Anterior cingulate cortex (tissue), 58 donors: ENCODE results near the gene AFAP1L1.
A peak's percentile ranks its signal among the peaks of the same experiment; 100 is the strongest.

Experiments used
- DNase-seq, 58 donors: peaks; one replicate each; lab custom pipeline; 2025; lab: John Stamatoyannopoulos, UW

AFAP1L1 gene

DNA sequence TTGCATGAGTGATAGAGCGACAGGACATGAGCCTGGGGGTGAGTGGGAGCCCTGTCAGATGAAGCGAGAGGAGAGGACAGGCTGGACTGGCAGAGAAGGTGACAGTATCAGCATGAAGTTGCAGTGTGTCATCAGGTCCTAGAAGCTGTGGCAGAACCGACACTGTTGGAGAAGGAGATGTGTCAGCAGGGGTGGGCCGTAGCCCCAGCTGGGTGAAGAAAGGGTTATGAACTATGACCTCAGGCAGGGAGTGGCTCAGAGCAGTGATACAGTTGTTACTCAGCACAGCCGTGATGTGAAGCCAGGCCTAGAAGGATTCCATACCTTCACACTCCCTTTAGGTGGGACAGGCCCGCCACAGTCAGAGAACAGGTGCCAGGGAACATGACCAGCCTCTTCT, 93.8 kb downstream of the AFAP1L1 start:
- no peak for DNase-seq

DNA sequence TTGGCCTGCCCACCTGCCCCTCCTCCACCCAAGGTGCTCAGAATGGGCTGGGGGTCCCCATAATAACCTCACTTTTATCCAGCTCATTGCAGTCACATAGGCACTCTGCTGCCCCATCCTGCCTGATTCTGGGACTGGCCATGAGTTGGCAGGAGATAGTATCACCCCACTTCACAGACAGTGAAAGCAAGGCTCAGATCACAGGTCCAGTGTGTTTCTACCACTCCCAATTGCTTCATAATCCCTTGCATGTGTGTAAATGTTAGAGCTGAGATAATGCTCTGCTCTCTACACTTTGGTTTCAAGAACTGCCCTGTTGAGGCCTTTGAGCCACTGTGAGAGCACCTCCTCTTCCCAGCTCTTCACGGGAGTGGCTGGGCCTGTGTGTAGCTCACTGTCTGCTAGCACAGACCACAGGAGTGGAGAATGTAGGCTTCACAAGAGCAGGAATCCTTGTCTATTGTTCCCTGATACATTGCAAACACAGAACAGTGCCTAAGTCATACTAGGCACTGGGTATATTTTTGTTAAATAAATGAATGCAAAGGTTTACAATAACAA, 94.6 kb downstream of the AFAP1L1 start:
- DNase-seq, result no peak

DNA sequence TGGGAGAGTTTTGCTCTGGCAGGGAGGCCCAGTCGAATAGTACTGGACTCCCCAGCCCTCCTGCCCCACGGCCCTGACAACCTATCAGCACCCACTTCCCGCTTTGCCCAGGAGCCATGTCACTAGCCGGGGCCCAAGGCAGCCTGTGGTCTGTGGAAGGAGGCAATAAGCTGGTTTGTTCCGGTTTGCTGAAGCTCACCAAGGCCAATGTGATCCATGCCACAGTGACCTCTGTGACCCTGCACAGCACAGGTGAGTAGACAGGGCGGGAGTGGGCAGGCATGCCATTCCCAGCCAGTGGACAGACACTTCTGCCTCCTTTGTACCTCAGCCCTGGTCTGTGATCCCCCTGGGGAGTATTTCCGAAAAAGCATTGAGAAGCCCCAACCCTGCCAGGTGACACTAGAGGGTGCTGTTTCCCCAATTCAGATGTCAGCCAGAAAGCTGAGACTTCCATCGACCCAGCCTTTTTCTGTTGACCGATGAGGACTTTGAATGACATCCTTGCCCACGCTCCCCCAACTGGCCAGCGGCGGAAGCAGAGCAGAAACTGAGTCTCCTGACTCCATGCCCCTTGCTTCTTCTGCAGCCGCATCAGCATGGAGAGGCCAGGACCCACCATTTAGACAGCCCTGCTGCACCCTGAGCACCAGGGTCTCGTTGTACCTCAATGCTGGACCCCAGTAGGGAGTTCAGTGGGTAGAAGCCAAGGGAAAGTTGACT, 95.8 kb downstream of the AFAP1L1 start:
- DNase-seq, result peak in 30 of 58 donors; percentile 6 to 61 (median 21)

DNA sequence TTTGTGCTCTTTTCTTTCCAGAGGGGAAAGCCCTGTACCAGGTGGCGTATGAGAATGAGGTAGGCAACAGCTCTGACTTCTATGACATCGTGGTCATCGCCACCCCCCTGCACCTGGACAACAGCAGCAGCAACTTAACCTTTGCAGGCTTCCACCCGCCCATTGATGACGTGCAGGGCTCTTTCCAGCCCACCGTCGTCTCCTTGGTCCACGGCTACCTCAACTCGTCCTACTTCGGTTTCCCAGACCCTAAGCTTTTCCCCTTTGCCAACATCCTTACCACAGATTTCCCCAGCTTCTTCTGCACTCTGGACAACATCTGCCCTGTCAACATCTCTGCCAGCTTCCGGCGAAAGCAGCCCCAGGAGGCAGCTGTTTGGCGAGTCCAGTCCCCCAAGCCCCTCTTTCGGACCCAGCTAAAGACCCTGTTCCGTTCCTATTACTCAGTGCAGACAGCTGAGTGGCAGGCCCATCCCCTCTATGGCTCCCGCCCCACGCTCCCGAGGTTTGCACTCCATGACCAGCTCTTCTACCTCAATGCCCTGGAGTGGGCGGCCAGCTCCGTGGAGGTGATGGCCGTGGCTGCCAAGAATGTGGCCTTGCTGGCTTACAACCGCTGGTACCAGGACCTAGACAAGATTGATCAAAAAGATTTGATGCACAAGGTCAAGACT, 96.5 kb downstream of the AFAP1L1 start:
- DNase-seq, result no peak

DNA sequence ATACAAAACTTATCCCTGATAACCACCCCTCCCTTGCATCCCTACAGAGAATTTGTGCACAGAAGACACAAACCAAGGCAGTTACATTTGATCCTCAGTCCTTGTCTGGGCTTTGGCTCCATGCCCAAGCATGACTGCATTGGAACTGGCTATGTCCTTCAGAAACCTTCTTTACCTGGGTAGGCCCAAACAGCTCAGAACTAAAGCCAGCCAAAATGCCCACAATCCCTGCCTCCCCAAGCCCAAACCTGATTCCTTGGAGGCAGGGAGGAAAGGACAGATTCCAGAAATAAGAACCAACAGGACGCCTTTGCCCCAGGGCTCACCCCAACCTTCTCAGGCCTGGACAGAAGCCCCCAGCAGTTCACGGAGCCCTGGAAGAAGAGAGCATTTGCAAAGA, 99.2 kb downstream of the AFAP1L1 start:
- DNase-seq, result peak in 1 of 58 donors; percentile 4

DNA sequence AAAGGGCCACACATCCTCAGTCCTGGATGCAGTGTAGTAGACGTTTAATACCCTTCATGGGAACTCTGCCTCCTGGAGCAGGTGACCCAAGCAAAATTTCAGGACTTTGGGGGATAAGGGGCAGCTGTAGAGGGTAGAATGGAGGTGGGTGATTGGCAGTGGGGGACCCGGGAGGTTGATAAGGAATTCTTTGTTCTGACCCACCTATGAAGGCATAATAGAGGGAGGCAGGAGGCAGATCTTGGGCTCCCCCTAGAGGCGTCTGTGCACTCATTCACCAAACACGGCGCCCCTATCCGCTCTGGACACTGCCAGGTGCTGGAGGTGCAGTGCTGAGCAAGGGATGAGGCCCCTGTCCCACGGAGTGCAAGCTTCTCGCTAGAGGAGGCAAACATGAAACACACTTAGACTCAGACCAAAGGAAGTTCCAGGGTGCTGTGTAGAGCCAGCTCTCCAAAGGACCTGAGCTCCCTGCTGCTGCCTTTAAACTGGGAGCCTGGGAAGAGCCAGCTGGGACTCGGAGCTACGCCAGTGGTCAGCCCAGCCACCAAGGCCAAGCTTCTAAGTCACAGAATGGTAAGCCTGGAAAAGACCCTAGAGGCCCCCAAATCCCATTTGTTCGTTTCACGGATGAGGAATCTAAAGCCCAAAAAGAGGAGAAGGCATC, 99.8 kb downstream of the AFAP1L1 start:
- DNase-seq, result peak in 32 of 58 donors; percentile 5 to 62 (median 22)

DNA sequence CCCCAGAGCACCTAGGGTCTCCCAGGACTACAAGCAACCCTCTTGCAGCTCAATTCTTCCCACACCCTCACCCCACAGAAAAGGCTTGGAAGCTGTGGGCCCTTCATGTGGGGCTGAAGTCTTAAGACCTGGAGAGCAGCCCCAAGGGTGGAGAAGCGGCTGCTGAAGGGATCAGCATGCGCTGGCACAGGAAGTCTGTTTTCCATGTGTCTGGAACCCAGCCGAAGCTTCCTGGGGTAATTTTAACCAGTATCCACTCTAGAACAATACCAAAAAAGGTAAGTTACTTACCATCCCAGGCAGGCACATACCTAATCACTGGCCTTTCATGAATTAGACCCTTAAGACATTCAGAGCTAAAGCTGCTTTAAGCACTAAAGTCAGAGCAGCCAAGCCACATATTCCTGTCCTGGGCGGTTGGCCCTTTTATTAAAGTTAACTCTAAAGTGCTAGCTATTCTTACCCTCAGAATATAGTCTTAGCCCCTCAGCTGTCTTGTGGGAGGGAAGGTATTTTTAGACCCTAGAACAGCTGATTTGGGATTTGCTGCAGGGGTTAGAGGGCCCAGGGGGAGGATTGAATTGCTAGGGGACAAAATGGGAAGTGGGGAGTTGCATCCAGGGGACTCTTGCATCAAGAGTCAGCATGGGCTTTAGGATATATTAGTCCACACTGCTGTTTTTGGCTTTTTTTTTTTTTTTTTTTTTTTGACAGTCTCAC, 100.6 kb downstream of the AFAP1L1 start:
- DNase-seq, result no peak

DNA sequence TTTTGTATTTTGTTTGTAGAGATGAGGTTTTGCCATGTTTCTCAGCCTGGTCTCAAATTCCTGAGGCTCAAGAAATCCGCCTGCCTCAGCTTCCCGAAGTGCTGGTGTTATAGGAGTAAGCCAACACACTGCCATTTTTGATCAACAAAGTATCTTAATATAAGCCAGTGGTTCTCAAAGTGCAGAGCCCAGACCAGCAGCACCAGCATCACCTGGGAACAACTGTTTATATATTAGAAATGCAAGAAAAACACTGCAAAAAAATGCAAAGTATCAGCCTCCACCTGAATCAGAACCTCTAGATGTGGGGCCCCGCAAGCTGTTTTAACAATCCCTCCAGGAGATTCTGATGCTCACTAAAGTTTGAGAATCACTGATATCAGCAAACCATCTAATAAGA, 101.3 kb downstream of the AFAP1L1 start:
- no peak for DNase-seq

DNA sequence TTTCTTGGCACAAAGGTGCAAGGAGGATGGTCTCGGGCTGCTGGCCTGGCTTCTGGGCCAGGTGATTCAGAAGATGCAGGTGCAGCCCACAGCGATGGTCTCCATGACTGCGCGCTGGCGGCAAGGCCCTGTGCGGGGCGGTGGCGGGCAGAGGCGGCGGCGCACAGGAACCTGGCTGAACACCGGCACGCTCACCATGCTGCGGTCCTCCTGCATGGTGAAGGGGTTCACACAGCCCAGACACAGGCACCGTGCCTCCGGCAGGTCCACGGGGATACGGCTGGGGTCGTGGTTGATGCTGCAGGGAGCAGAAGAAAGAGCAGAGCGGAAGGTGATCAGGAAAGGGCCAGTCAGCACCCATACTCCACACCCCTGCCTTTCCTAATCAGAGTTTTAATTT, 102.6 kb downstream of the AFAP1L1 start:
- DNase-seq, result no peak

DNA sequence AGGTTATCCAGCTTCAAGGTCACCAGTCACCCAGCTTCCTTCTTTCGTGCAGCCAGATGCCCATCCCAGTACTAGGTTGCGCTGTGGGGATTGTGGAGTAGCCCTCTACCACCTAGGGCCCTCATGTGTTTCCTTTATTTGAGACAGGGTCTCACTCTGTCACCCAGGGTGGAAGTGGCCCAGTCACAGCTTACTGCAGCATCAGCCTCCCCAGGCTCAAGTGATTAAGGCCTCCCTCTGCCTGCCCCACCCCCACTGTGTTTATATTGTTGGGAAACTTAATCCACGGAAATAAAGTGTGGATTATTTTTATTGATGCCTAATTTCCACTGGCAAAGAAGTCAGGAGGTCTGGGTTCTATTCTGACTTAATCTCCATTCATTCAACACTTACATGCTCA, 103.1 kb downstream of the AFAP1L1 start:
- no peak for DNase-seq

DNA sequence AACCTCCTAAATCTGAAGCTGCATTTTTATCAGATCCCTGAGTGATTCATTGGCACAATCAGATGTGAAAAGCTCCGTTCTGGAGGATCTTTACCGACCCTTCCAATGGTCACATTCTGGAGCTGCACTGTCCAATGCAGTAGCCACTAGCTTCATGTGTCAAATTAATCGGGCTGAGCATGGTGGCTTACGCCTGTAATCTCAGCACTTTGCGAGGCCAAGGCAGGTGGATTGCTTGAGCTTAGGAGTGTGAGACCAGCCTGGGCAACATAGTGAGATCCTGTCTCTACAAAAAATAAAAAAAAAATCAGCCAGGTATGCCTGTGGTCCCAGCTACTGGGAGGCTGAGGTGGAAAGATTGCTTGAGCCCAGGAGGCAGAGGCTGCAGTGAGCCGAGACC, 103.8 kb downstream of the AFAP1L1 start:
- no peak for DNase-seq

DNA sequence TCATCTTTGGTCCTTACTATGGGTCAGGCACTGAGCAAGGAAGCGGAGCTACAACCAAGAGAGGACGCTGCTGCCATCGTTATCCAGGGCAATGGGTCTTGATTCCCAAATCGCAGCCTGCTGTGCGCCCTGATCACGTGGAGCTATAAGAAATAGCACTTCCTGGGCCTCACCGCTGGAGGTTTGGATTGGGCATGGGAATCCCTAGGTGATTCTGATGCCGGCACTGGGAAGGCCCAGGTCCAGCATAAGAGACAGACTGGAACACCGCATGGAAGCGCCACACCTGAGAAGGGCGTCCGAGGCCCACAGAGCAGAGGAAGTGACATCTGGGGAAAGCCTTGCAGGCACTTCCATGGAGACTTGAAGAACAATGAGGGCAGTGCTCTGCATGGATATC, 104.4 kb downstream of the AFAP1L1 start:
- DNase-seq, result no peak

DNA sequence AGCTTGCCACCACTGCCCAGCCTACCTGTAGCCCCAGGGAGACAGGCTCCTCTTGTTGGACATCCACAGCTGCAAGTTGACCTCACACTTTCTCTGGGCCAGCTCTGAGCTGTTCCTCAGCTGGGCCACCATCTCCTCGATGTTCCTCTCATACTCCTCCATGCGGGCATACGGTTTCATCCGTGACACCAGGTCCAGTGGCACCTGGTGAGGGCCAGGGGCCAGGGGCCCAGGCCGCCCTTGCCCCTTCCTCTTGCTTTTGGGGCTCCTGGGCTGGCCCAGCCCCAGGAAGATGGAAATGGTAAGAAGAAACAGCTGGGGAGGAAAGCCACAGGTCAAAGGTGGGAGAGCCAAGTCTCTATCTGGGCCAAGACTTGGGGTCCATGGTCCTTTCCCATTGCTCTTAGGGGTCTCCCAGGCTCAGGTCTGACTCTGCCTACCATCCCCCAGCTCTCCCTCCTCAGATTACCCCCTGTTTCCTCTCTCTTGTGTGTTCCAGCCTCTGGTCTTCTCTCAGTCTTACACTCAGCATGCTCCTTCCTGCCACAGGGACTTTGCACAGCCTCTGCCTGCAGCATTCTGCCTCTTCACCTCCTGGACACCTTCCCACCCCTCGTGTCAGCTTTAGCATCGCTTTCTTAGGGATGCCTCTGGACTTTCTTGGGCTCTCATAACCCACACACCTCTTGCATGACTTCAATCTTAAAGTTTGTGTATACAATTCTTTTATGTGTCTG, 105.2 kb downstream of the AFAP1L1 start:
- DNase-seq, result no peak

DNA sequence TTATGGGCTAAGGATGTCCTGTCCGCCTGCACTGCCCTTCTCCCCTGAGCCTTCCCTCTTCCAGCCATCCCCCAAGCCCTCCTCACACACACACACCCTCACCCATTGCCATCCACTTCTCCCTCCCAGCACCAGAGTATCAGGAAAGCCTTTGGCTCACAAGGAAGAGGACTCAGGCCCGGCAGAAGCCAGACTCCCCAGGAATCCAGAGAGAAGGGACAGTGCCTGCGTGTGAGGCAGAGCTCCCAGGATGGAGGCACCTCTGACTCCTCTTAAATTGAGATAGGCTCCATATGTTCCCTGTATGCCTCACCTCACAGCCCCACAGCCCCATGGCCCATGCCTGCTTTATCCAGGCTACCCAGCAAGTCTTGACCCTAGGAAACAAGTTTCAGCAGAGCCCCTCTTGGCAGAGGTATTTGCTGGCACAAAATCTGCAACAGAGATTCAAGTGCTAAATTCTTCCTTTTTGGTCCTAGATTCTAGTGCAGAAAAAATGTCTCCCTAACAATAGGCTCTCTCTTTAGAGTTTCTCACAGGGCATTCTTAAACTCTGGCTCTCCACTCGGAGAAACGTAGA, 106.7 kb downstream of the AFAP1L1 start:
- DNase-seq, result no peak

DNA sequence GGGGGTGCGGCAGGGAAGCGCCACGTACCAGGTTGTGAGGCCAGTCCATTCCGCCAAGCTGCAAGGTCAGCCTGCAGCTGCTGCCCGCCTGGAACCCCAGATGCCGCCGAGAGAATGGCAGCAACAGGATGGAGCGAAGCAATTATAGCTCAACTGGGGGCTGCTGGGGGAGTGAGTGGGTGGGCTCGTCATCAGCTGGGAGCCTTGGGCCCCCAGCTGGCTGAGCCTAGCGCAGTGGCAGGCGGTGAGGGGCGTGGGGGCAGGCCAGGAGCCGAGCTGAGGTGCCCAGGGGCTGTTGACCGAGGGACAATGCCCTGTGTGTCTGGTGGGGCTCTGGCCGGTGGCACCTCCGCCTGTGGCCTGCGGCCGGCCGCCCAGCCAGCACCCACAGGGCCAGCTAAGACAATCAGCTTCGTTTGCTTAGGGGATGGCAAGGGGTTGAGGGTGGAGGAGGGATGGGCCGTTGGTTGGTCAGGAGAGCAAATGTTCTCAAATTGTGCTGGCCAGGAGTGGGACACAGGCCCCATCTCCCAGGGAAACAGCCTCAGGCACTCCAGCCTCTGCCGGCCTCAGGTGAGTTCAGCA, 107.6 kb downstream of the AFAP1L1 start, which contains the start of gene IL17B:
IL17B (minus strand) TSS at position 116 of the 585 bp plus-strand sequence; CDS start at position 49, 67 bp downstream.
- no peak for DNase-seq

DNA sequence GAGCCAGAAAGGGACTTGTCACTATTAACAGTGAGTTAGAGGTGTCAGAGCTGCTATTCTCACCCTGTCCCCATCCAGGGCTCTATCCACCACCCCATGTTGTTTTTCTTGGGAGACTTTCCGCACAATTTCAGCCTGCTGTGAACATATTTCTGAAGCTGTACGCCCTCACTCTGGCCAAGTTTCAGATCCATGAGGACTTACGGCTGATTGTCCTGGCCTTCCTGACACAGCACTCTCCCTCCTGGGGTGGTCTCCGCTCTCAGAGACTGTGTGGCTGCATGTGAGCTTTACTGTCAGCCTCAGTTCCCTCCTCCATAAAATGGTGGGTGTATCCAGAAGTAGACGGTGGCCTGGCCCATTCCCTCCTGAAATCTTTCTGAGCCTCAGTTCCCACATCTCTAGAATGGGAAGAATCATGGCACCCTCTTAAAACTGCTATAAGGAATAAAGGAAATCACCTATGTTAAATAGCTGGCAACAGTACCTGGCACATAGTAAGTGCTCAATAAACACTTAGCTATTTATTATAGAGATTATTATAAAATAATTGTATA, 108.2 kb downstream of the AFAP1L1 start:
- no peak for DNase-seq

DNA sequence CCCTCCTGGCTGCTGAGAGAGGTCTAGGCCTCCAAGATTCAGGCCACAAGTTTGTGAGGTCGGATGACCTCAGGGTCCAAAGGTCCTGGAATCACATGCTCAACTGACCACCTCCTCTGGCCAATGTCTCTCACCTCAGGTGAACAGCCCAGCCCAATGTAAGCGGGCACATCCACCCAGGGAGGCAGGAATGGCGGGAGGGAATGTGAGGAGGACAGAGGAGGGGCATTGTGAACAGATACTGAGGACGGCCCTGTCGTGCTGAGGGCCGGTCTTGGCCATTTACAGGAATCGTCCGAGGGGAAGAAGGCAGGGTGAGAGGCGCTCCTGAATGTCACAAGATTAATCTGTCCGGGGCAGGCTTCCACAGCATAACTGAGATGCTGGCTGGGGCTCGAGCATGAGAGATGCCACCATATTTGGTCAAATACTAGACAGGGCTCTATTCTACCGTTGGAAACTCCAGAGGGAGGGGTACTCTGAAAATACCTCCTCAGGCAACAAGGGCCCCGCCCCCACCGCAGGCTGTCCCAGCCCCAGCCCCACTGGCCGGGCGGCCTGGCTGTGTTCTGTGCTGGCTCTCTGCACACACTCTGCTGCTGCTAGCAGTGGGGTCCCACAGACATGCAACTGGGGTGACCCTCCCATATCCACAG, 108.9 kb downstream of the AFAP1L1 start:
- no peak for DNase-seq

DNA sequence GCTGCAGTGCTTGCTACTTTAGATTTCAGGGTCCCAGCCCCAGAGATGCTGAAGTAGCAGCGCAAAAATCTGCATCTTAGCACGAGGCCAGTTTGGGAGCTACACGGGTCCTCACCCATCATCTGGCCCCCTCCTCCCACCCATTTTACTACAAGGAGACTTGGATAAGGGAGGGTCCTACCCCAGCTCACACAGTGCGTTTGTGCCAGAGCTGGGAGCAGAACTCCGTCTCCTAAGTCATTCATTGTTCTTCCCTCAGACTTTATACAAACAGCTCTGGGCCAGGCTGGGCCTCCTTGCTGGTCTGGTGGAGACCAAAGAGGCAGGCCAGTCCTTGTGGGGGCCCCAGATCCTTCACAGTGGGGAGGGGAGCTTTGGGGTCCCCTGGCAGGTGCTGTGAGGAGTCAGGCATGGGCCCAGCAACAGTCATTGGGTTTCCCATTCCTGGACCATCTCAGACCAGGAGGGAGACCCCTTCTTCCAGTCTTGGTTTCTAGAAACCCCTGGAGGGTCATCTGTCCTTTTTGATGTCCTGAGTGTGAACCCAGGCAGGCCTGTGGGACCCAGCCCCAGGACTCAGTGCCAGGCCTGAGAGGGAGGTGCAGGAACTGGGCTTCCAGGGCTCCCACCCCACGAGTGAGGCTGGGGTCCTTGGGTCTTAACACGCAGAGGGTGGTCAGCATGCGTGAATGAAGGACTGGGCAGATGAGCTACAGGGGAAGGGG, 109.8 kb downstream of the AFAP1L1 start:
- DNase-seq, result no peak
